Central memory CD8-positive, alpha-beta T cell (primary cell): ENCODE results near the gene TNS1.

Experiments used
- ATAC-seq: fragments of 150-1000 bp; cut with Tn5 transposase; replicated peaks from 2 replicates; pipeline ENCODE4 v1.10.0; 2022; ENCODE audit warnings: mild to moderate bottlenecking, moderate FRiP score, moderate number of reproducible peaks; ENCODE audit not compliant: poor library complexity, severe bottlenecking; ENCODE audit errors: extremely low read depth
- DNase-seq, 2 donors: peaks; one replicate each; pipeline ENCODE4 v3.0.0; 2021; ENCODE audit warnings: low spot score in 2 of 2
- H3K27ac Mint-ChIP-seq: one replicate; pipeline ENCODE4 v1.8.0; 2022; ENCODE audit warnings: low read depth, mild to moderate bottlenecking, moderate library complexity, mixed read lengths
- H3K27me3 Mint-ChIP-seq: one replicate; pipeline ENCODE4 v1.8.0; 2022; ENCODE audit warnings: mixed read lengths
- H3K36me3 Mint-ChIP-seq: one replicate; pipeline ENCODE4 v1.8.0; 2022; ENCODE audit warnings: mild to moderate bottlenecking, moderate library complexity, mixed read lengths; ENCODE audit not compliant: insufficient read depth
- H3K4me1 Mint-ChIP-seq: one replicate; pipeline ENCODE4 v1.8.0; 2022; ENCODE audit warnings: mixed read lengths
- H3K4me3 Mint-ChIP-seq: one replicate; pipeline ENCODE4 v1.8.0; 2022; ENCODE audit warnings: mild to moderate bottlenecking, moderate library complexity, mixed read lengths
- H3K9me3 Mint-ChIP-seq: one replicate; pipeline ENCODE4 v1.8.0; 2022; ENCODE audit warnings: mixed read lengths

Gene TNS1

DNA sequence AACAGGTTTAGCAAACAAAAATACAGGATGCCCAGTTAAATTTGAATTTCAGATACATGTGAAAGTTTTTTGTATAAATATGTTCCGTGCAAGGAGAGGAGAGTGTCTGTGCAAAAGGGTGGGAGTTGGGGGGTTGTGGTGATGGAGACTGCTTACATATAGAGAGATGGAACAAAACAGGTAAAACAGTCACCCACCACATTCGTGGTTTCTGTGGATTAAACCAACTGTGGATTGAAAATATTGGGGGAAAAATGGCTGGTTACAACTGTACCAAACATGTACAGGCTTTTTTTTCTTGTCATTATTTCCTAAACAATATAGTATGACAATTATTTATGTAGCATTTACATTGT lies 245.7 kb downstream of the TNS1 start:
- Mint-ChIP-seq H3K4me3 (no peak overlapping the region), H3K4me1 (peaks cover 9% of the 10 kb centered on the region), H3K27me3 (peaks cover 51% of the 10 kb centered on the region), H3K36me3 (peaks cover 2% of the 10 kb centered on the region), H3K27ac (no peak overlapping the region), H3K9me3 (no peaks in the 10 kb centered on the region)
- ATAC-seq (no peak), DNase-seq (no peak)

DNA sequence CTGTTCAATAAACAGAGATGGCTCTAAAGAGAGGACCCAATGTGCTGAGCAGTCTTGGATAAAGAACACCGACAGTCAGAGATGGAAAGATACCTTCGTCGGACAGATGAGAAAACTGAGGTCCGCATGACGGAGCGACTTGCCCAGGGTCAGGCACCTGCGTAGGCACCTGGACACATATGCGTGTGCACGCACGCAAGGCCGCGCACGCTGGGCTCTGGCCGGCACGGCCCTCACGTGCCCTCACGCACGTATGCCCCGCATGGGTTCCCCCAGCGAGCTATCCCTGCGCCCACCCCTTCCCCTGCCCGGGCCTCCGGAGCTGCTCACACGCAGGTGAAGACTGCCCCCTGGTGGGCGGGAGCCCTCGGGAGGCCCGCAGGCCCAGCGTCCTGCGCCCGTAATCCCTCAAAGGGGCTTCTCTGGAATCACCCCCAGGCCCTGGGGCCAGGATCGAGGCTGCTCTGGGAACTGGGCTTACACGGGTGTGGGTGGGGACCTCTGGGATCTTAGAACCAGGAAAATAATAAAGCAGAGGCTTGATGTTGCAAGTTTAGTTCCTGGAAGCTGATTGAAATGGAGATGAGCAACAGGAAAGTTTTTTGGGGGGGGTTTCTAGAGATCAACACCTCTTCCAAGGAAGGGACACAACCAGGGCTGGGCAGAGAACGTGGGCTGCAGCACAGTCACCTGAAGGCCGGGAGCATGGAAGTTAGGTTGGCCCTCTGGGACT lies 246.3 kb downstream of the TNS1 start:
- Mint-ChIP-seq H3K36me3 (peaks cover 2% of the 10 kb centered on the region), H3K27ac (no peak overlapping the region), H3K4me3 (no peak overlapping the region), H3K4me1 (peaks cover 9% of the 10 kb centered on the region), H3K9me3 (no peaks in the 10 kb centered on the region), H3K27me3 (peaks cover 56% of the 10 kb centered on the region)
- ATAC-seq = no peak
- DNase-seq = peak; percentile 27 to 43

DNA sequence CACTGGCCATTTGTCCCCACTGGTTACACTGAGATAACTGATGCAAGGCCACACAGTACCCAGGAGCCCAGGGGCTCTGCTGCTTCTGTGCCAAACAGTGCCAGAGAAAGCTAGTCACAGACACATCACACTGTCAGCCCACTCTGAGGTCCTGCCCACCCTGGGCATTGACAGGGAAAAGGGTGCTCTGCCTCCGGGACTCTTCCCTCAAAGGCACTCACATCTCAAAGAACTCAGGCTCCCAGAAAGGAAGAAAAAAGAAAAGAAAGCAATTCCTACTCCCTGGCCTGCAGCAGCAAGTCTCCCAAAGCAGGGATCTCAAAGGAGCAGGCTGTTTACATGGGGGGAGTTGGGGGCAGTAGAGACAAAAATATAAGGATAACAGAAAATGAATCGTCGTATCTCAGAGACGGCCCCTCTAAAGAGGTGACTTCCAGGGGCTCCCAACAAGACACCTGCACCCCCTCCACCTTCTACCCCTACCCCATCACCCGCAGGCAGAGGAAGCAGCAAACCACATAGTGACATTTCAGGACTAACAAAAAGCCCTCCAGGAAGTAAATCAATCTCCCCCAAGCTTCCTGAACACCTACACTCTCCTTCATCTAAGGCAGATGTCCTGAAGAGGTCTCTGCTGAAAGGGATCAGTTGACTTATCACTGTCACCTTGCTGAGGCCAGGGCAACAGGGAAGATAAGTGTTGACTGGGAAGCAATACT lies 247.6 kb downstream of the TNS1 start:
- no peak overlapping the region for H3K4me3 Mint-ChIP-seq
- H3K4me1 Mint-ChIP-seq = peaks cover 9% of the 10 kb centered on the region
- H3K27ac Mint-ChIP-seq = no peak overlapping the region
- H3K27me3 Mint-ChIP-seq = peaks cover 51% of the 10 kb centered on the region
- no peaks in the 10 kb centered on the region for H3K9me3 Mint-ChIP-seq
- DNase-seq (no peak), ATAC-seq (no peak)
- H3K36me3 Mint-ChIP-seq = no peaks in the 10 kb centered on the region

GRCh38 chr2:217753460-217754200 lies 249.2 kb downstream of the TNS1 start:
- DNase-seq (no peak), ATAC-seq (no peak)
- no peak overlapping the region for H3K4me3 Mint-ChIP-seq
- no peaks in the 10 kb centered on the region for H3K9me3 Mint-ChIP-seq
- H3K4me1 Mint-ChIP-seq = peaks cover 9% of the 10 kb centered on the region
- H3K27me3 Mint-ChIP-seq = peaks cover 42% of the 10 kb centered on the region
- H3K36me3 Mint-ChIP-seq = no peaks in the 10 kb centered on the region
- no peak overlapping the region for H3K27ac Mint-ChIP-seq

- Mint-ChIP-seq H3K9me3 (no peaks in the 10 kb centered on the region), H3K36me3 (no peaks in the 10 kb centered on the region), H3K27me3 (peaks cover 39% of the 10 kb centered on the region), H3K27ac (no peak overlapping the region), H3K4me3 (no peak overlapping the region), H3K4me1 (peaks cover 9% of the 10 kb centered on the region)
- DNase-seq = no peak
- no peak for ATAC-seq
Measured at GRCh38 chr2:217752714-217753459, 249.9 kb downstream of the TNS1 start.

- H3K4me3 Mint-ChIP-seq = no peak overlapping the region
- H3K27me3 Mint-ChIP-seq = peaks cover 30% of the 10 kb centered on the region
- no peak overlapping the region for H3K27ac Mint-ChIP-seq
- peaks cover 9% of the 10 kb centered on the region for H3K4me1 Mint-ChIP-seq
- DNase-seq (no peak), ATAC-seq (no peak)
- no peaks in the 10 kb centered on the region for H3K9me3 Mint-ChIP-seq
- H3K36me3 Mint-ChIP-seq = no peaks in the 10 kb centered on the region
Measured at GRCh38 chr2:217751952-217752351, 250.8 kb downstream of the TNS1 start.

DNA sequence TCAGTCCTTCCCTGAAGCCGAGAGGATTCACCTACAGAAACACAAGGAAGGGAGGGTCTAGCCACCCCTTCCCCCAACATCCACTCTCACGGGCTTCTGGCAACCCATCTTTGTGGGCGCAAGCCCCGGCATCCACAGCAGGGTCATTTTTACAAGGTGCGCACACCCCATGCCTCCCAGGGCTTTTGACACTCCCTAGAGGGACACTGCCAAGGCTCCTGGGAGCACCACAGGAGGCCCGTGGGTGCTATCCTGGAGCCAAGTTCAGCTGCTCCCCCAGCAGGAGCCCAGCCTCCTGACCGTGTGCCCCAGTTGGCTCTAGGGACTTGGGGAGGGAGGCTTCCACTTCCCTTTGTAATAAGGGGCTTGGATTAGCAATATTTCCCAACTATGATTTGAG lies 251.6 kb downstream of the TNS1 start:
- Mint-ChIP-seq H3K27ac (no peak overlapping the region), H3K4me1 (peaks cover 9% of the 10 kb centered on the region), H3K9me3 (no peaks in the 10 kb centered on the region), H3K36me3 (no peaks in the 10 kb centered on the region), H3K4me3 (no peak overlapping the region), H3K27me3 (peaks cover 24% of the 10 kb centered on the region)
- DNase-seq = no peak
- no peak for ATAC-seq
